ENCODE measurements around the gene CYB5R3. TPM values are rescaled to one million over a fixed set of nuclear protein-coding genes. Genes with fewer than 3 reads are reported as not detected.

The CYB5R3 gene
- total RNA-seq, 1 experiment from 2014 or later, result 85.4 TPM

DNA sequence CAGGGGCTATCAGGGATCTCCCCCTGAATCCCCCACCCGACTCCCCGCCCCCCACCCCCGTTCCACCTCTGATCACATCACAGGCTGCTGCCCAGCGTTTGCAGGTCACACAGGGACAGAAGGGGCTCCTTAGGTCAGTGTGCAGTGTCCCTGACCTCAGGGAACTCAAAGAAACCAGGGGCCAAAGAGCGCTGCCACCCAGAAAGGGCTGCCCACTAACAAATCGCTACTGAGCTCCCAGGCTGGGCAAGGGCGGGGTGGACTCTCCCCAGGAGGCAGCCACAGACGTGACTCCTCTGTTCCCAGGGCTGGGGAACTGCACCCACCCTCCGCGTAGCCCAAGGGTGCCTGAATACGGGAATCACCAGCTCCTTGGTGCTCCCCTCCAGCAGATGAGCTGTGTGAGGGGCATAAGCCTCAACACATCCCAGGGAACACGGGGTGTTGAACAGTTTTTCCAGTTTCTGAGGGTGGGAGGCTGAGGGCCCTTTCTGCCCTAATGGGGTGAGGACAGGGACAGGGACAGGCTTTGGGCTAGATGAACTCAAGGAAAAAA, 24.6 kb downstream of the CYB5R3 start:
- no peak for DNase-seq (ENCODE audit: low spot score)
- no peak for TF ChIP-seq PRDM15 (CRISPR knock-in tag; IDR thresholded peaks at IDR 0.05)
- no peak for TF ChIP-seq ZBTB43 (CRISPR knock-in tag; IDR thresholded peaks at IDR 0.05)
- TF ChIP-seq, protein P1, sequence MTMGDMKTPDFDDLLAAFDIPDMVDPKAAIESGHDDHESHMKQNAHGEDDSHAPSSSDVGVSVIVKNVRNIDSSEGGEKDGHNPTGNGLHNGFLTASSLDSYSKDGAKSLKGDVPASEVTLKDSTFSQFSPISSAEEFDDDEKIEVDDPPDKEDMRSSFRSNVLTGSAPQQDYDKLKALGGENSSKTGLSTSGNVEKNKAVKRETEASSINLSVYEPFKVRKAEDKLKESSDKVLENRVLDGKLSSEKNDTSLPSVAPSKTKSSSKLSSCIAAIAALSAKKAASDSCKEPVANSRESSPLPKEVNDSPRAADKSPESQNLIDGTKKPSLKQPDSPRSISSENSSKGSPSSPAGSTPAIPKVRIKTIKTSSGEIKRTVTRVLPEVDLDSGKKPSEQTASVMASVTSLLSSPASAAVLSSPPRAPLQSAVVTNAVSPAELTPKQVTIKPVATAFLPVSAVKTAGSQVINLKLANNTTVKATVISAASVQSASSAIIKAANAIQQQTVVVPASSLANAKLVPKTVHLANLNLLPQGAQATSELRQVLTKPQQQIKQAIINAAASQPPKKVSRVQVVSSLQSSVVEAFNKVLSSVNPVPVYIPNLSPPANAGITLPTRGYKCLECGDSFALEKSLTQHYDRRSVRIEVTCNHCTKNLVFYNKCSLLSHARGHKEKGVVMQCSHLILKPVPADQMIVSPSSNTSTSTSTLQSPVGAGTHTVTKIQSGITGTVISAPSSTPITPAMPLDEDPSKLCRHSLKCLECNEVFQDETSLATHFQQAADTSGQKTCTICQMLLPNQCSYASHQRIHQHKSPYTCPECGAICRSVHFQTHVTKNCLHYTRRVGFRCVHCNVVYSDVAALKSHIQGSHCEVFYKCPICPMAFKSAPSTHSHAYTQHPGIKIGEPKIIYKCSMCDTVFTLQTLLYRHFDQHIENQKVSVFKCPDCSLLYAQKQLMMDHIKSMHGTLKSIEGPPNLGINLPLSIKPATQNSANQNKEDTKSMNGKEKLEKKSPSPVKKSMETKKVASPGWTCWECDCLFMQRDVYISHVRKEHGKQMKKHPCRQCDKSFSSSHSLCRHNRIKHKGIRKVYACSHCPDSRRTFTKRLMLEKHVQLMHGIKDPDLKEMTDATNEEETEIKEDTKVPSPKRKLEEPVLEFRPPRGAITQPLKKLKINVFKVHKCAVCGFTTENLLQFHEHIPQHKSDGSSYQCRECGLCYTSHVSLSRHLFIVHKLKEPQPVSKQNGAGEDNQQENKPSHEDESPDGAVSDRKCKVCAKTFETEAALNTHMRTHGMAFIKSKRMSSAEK (CRISPR knock-in tag; IDR thresholded peaks at IDR 0.05; ENCODE audit: borderline replicate concordance), result no peak
- TF ChIP-seq, protein P2, sequence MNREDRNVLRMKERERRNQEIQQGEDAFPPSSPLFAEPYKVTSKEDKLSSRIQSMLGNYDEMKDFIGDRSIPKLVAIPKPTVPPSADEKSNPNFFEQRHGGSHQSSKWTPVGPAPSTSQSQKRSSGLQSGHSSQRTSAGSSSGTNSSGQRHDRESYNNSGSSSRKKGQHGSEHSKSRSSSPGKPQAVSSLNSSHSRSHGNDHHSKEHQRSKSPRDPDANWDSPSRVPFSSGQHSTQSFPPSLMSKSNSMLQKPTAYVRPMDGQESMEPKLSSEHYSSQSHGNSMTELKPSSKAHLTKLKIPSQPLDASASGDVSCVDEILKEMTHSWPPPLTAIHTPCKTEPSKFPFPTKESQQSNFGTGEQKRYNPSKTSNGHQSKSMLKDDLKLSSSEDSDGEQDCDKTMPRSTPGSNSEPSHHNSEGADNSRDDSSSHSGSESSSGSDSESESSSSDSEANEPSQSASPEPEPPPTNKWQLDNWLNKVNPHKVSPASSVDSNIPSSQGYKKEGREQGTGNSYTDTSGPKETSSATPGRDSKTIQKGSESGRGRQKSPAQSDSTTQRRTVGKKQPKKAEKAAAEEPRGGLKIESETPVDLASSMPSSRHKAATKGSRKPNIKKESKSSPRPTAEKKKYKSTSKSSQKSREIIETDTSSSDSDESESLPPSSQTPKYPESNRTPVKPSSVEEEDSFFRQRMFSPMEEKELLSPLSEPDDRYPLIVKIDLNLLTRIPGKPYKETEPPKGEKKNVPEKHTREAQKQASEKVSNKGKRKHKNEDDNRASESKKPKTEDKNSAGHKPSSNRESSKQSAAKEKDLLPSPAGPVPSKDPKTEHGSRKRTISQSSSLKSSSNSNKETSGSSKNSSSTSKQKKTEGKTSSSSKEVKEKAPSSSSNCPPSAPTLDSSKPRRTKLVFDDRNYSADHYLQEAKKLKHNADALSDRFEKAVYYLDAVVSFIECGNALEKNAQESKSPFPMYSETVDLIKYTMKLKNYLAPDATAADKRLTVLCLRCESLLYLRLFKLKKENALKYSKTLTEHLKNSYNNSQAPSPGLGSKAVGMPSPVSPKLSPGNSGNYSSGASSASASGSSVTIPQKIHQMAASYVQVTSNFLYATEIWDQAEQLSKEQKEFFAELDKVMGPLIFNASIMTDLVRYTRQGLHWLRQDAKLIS (CRISPR knock-in tag; IDR thresholded peaks at IDR 0.05; ENCODE audit: borderline replicate concordance), result no peak
- TF ChIP-seq FOXP1 (CRISPR knock-in tag; IDR thresholded peaks at IDR 0.05; ENCODE audit: borderline replicate concordance), result no peak
- CTCF ChIA-PET, result interaction anchor here (0.6 kb wide), 1 partner anchor 61 kb away, joined by 9 read pairs; no protein-coding TSS in a partner anchor
- ATAC-seq, result no peak
- Mint-ChIP-seq H3K27ac (no peak overlapping the region), H3K9me3 (no peaks in the 10 kb centered on the region), H3K36me3 (peaks cover 8% of the 10 kb centered on the region), H3K4me3 (no peak overlapping the region), H3K4me1 (no peaks in the 10 kb centered on the region; the same call in 1 of the 2 replicates), H3K27me3 (ENCODE audit: low read depth) (no peaks in the 10 kb centered on the region)
- POLR2A ChIA-PET, result no interaction called here

- Mint-ChIP-seq H3K27ac (no peak overlapping the region), H3K27me3 (ENCODE audit: low read depth) (no peaks in the 10 kb centered on the region), H3K4me1 (no peaks in the 10 kb centered on the region; the same call in 1 of the 2 replicates), H3K4me3 (no peak overlapping the region), H3K9me3 (no peaks in the 10 kb centered on the region), H3K36me3 (peaks cover 8% of the 10 kb centered on the region)
- POLR2A ChIA-PET, result no interaction called here
- CTCF ChIA-PET, result interaction anchor here (0.6 to 3.8 kb wide), 3 partner anchors 9 to 196 kb away, joined by 3 to 13 read pairs (median 9); partner anchors contain the start of gene POLDIP3
- TF ChIP-seq GABPB1 (CRISPR knock-in tag; IDR thresholded peaks at IDR 0.05) (no peak), E2F4 (CRISPR knock-in tag; IDR thresholded peaks at IDR 0.05; ENCODE audit: borderline replicate concordance, low read depth) (no peak), FOXJ3 (CRISPR knock-in tag; IDR thresholded peaks at IDR 0.05; ENCODE audit: borderline replicate concordance) (no peak), HMGA2 (CRISPR knock-in tag; IDR thresholded peaks at IDR 0.05) (no peak), RELA (CRISPR knock-in tag; IDR thresholded peaks at IDR 0.05; ENCODE audit: borderline replicate concordance) (no peak)
- TF ChIP-seq, protein P3, sequence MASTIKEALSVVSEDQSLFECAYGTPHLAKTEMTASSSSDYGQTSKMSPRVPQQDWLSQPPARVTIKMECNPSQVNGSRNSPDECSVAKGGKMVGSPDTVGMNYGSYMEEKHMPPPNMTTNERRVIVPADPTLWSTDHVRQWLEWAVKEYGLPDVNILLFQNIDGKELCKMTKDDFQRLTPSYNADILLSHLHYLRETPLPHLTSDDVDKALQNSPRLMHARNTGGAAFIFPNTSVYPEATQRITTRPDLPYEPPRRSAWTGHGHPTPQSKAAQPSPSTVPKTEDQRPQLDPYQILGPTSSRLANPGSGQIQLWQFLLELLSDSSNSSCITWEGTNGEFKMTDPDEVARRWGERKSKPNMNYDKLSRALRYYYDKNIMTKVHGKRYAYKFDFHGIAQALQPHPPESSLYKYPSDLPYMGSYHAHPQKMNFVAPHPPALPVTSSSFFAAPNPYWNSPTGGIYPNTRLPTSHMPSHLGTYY (CRISPR knock-in tag; IDR thresholded peaks at IDR 0.05), result no peak
- no peak for ATAC-seq
- no peak for DNase-seq (ENCODE audit: low spot score)
Observed at GRCh38 chr22:42623756-42624441, 25.3 kb downstream of the CYB5R3 start.

Data from WTC11 (cell line).